ENCODE results near the gene PSAPL1.

The PSAPL1 gene

DNA sequence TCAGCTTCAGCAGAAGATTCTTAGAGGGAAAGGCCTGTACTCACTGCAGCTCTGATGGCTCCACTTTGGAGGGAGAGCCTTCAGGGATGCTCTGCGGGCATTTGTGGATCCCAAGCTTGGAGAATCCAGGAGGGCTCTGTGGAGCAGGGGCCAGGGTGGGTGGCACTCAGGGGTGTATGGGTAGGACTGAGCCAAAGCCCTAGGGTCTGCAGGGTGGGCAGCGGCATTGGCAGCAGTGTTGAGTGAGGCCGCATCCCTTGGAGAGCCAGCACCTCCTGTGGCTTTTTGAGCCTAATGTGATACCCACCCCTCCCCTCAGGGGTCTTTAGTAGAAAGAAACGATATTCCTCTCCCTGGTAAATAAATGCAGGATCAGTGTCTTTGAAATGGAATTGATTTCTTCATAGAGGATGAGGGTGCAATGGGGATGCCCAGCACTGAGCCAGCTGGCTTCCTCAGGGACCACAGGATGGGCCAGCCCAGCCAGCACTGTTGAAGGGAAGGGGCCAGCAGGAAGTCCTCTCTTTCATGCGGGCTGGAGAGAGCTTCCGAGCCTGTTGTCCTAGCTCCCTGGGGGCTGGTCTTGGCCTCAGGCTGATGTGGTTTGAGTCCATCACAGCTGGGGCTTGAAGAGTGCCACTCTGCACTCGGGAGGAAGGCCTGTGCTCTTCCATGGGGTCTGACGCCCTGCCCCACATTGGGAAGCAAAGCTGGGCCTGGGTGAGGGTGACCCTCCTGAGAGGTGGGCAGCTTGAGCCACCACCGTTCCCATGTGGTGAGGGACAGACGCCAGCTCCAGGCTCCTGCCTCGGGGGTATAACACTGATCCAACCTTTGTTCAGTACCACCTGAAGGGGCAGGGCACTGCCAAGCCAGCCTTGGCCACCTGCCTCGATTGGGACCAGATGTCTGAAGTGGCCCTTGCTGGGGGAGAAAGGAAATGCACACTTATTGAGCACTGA, 49.5 kb downstream of the PSAPL1 start:
- Histone ChIP-seq H3K27me3 (ENCODE audit: control insufficient read depth, insufficient read depth, low read length) (no peaks in the 10 kb centered on the region), H3K4me1 (ENCODE audit: control insufficient read depth, insufficient read depth, low read length) (peaks cover 5% of the 10 kb centered on the region; the same call in 1 of the 2 replicates), H3K36me3 (ENCODE audit: control insufficient read depth, insufficient read depth, low read length) (no peaks in the 10 kb centered on the region), H3K4me3 (ENCODE audit: low read depth, low read length) (no peak overlapping the region), H3K9ac (ENCODE audit: low read length) (no peak overlapping the region), H3K27ac (ENCODE audit: low read depth, low read length) (no peak overlapping the region), H3K9me3 (ENCODE audit: control insufficient read depth, insufficient read depth, low read depth, low read length) (peaks cover 2% of the 10 kb centered on the region; the same call in 1 of the 2 replicates)

DNA sequence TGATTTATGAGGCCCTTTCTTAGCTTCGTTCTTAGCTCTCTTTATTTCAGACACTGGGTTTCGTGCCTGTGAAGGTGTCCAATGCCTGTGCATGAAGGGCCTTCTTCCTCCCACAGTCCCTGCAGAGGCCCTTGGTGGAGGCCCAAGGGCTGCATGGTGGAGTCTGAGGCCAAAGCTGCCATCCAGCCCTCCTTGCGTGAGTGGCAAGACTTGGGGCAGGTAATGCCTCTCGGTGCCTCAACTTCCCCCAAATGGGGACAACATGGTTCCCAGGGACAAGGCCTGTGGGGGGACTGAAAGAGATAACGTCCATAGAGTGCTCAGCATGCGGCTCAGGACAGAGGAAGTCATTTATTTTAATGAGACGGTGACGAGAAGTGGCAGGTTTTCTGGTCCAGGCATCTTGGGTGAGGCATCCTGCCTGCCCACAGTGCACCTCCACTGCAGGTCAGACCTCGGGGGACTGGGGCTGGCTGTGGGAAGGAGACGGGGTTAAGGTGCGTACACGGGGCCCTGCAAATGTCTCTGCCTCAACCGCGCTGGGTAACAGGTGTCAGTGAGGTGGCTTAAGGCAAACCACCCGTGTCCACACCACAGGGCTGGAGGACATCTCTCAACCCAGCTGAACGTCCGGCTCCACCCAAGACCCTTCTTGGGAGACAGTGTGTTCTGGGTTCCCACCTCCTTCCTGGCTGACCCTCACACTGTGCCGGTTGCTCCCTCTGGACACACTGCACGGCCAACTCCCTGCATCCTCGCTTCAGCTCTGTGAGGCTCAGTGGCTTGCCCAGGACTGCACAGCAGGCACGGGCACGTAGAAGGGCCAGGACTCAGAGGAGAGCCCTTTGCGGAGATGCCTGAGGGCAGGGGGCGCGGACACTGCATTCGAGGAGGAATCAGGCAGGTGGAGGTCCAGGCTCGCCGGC, 50.5 kb downstream of the PSAPL1 start:
- Histone ChIP-seq H3K9me3 (ENCODE audit: control insufficient read depth, insufficient read depth, low read depth, low read length) (peaks cover 2% of the 10 kb centered on the region; the same call in 1 of the 2 replicates), H3K4me1 (ENCODE audit: control insufficient read depth, insufficient read depth, low read length) (no peaks in the 10 kb centered on the region), H3K4me3 (ENCODE audit: low read depth, low read length) (no peak overlapping the region), H3K27me3 (ENCODE audit: control insufficient read depth, insufficient read depth, low read length) (no peaks in the 10 kb centered on the region), H3K9ac (ENCODE audit: low read length) (no peak overlapping the region), H3K27ac (ENCODE audit: low read depth, low read length) (no peak overlapping the region), H3K36me3 (ENCODE audit: control insufficient read depth, insufficient read depth, low read length) (no peaks in the 10 kb centered on the region)

DNA sequence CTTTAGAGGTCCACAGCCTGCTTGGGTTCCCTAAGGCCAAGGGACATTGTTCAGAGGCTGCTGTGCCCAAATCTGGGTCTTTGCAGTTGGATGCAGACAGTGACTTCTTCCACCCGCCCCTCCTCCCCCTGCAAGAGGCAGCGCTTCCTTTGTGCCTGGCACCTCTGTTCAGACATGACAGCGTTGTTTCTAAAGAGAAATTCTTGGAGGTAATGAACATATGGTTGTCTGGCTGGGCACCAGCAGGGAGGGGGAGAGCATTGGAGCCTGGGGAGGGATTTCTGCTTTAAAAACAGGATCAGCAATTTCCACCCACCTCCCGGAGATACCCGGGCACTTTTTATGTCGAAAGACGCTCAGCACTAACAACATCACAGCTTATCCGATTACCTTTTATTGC, 51.5 kb downstream of the PSAPL1 start:
- no peaks in the 10 kb centered on the region for H3K27me3 ChIP-seq (ENCODE audit: control insufficient read depth, insufficient read depth, low read length)
- no peak overlapping the region for H3K4me3 ChIP-seq (ENCODE audit: low read depth, low read length)
- no peak overlapping the region for H3K9ac ChIP-seq (ENCODE audit: low read length)
- H3K36me3 ChIP-seq (ENCODE audit: control insufficient read depth, insufficient read depth, low read length) = no peaks in the 10 kb centered on the region
- no peaks in the 10 kb centered on the region for H3K4me1 ChIP-seq (ENCODE audit: control insufficient read depth, insufficient read depth, low read length)
- H3K27ac ChIP-seq (ENCODE audit: low read depth, low read length) = no peak overlapping the region
- H3K9me3 ChIP-seq (ENCODE audit: control insufficient read depth, insufficient read depth, low read depth, low read length) = peaks cover 4% of the 10 kb centered on the region; the same call in 1 of the 2 replicates

DNA sequence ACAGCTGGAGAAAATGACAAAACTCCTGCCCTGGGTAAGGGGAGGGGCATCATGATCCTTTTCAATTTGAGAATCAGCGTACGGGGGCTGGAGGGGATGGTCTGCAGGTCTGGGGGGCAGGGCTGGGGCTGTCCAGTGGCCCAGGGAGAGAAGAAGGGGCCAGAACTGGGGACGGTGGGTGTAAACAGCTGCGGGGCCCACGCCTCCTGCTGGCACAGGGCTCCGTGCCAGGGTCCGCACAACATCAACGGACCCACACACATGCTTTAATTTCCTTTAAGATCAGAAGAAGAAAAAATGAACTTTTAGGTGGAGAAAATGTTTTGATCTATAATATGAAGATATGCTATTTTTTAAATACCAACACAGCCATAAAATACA, 52.1 kb downstream of the PSAPL1 start:
- no peaks in the 10 kb centered on the region for H3K36me3 ChIP-seq (ENCODE audit: control insufficient read depth, insufficient read depth, low read length)
- no peaks in the 10 kb centered on the region for H3K27me3 ChIP-seq (ENCODE audit: control insufficient read depth, insufficient read depth, low read length)
- no peak overlapping the region for H3K27ac ChIP-seq (ENCODE audit: low read depth, low read length)
- H3K4me3 ChIP-seq (ENCODE audit: low read depth, low read length) = no peak overlapping the region
- H3K9me3 ChIP-seq (ENCODE audit: control insufficient read depth, insufficient read depth, low read depth, low read length) = peaks cover 4% of the 10 kb centered on the region; the same call in 1 of the 2 replicates
- no peak overlapping the region for H3K9ac ChIP-seq (ENCODE audit: low read length)
- no peaks in the 10 kb centered on the region for H3K4me1 ChIP-seq (ENCODE audit: control insufficient read depth, insufficient read depth, low read length)

DNA sequence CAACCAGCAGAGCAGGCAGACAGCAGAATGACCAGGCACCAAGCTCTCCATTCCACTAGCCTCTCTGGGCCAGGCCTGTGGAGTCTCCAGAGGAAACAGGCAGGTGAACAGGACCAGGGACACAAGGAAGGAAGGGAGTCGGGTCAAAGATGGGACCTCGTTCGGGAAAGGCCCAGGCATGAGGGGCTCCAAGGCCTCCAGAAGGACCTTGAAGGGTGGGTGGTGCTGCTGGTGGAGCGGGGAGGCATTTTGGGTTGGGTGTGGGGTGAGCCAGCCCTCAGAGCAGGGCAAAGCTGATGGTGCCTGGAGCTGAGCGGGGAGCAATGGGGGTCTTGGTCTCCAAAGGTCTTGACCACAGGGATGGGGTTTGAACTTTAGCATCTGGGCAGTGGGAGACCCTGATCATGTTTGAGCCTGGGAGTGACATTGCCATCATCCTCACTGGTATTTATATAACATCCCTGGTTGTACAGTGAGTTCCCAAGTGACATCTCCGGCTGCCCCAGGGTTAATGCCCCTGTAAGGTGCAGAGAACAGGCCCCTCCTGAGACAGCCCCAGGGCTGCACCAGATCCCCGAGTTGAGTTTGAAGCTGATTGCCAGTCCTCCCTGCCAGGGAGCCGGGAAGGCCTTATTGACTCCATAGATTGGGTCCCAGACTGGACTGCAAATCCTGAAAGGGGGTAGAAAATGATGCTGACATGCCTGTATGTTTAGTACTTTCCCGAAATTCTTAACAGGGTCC, 52.7 kb downstream of the PSAPL1 start:
- Histone ChIP-seq H3K9ac (ENCODE audit: low read length) (no peak overlapping the region), H3K4me1 (ENCODE audit: control insufficient read depth, insufficient read depth, low read length) (no peaks in the 10 kb centered on the region), H3K9me3 (ENCODE audit: control insufficient read depth, insufficient read depth, low read depth, low read length) (peaks cover 4% of the 10 kb centered on the region), H3K27ac (ENCODE audit: low read depth, low read length) (no peak overlapping the region), H3K4me3 (ENCODE audit: low read depth, low read length) (no peak overlapping the region), H3K27me3 (ENCODE audit: control insufficient read depth, insufficient read depth, low read length) (no peaks in the 10 kb centered on the region), H3K36me3 (ENCODE audit: control insufficient read depth, insufficient read depth, low read length) (no peaks in the 10 kb centered on the region)

DNA sequence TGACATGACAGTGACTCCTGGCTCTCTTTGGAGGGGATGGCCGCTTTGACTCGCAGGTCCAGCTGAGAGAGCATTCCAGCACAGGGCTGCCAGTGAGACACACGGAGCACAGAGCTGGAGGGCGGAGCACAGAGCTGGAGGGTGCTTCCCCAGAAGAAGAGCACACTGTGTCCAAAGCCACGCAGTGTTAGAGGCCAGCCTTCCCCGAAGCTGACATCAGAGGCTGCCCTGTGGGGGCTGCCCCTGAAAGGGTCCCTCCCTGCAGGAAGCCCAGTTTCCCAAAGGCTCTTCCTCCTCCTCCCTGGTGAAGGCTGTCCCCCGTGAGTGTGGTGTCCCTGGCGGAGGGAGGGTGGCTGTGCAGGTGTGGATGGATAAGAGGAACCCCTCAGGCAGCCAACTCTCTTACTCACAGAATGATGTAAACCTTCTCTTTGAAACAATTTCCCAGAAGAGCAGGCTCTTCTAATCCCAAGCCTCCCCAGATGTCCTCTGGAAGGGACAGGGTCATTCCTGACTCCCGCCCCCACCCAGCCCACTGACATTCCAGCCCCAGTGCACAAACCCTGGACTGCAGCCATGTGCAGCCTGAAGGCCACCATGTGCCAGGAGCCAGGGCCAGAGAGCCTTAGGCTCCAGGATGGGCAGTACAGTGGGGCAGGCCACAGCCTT, 53.4 kb downstream of the PSAPL1 start:
- Histone ChIP-seq H3K9ac (ENCODE audit: low read length) (no peak overlapping the region), H3K4me3 (ENCODE audit: low read depth, low read length) (no peak overlapping the region), H3K4me1 (ENCODE audit: control insufficient read depth, insufficient read depth, low read length) (no peaks in the 10 kb centered on the region), H3K36me3 (ENCODE audit: control insufficient read depth, insufficient read depth, low read length) (no peaks in the 10 kb centered on the region), H3K9me3 (ENCODE audit: control insufficient read depth, insufficient read depth, low read depth, low read length) (peaks cover 4% of the 10 kb centered on the region), H3K27me3 (ENCODE audit: control insufficient read depth, insufficient read depth, low read length) (no peaks in the 10 kb centered on the region), H3K27ac (ENCODE audit: low read depth, low read length) (no peak overlapping the region)

All from HUES6 (cell line).